HK-2 (cell line): ENCODE data around the gene GLA.
A peak's percentile ranks its signal among the peaks of the same experiment; 100 is the strongest.

Experiments used
- DNase-seq: peaks from one replicate; pipeline ENCODE4 v3.0.0-alpha.2; 2018; ENCODE audit not compliant: unreplicated experiment

The GLA gene

GRCh38 chrX:101397779-101398178 lies 9.9 kb downstream of the GLA start:
- DNase-seq: no peak

DNA sequence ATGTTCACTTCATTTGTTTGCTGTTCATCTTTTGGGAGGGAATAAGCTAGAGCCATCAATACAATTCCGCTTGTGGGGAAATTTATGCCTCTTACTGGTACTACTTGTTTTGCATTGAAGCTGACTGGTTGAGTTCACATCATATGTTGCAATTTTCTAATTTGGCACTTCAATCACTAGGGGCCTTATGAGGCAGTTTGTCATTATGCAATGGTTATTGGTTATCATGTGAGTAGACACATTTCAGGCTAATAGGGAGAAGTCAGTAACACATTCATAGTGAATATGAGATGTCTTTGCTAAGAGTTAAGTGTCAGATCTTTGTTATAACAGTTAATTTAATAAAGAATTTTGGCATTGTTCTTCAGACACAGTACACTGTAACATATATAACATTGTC lies 11.9 kb downstream of the GLA start:
- DNase-seq: no peak

DNA sequence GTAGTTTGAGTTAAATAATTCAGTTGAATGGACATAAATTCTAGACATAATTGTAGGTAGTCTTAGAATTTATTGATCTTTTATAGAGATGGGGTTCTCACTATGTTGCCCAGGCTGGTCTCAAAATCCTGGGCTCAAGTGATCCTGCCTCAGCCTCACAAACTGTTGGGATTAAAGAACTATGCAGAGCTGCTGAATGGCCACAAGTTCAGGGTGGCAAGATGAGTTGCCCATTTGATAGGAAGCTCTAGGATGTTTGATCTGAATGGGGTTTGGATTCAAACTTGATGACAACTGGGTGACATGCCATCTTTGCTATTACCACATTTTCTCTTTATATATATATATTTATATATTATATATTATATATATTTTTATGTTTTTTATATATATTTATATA lies 13.4 kb downstream of the GLA start:
- DNase-seq: no peak

DNA sequence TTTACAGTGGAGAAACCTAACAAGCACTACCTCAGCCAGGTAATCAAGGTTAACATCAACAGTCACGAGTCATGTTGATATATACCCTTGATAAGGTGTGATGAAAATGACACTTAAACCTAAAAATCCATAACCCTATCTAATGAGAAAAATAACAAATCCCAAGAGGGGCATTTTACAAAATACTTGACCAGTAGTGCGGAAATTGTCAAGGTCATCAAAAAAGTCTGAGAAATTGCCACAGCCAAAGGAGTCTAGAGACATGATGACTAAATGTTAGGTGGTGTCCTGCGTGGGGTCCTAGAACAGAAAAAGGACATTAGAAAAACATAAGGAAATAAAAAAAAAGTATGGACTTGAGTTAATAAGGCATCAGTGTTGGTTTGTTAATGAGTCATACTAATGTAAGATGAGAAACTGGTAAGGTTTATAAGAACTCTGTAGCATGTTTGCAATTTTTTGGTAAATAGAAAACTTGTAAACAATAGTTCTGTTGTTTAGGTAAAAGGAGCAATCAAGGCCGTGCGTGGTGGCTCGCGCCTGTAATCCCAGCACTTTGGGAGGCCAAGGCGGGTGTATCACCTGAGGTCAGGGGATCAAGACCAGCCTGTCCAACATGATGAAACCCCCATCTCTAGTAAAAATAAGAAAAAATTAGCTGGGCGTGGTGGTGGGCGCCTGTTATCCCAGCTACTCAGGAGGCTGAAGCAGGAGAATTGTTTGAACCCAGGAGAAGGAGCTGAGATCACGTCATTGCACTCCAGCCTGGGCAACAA lies 14.0 kb downstream of the GLA start:
- no peak for DNase-seq

- no peak for DNase-seq
Measured at GRCh38 chrX:101391831-101392230, 15.9 kb downstream of the GLA start.

DNA sequence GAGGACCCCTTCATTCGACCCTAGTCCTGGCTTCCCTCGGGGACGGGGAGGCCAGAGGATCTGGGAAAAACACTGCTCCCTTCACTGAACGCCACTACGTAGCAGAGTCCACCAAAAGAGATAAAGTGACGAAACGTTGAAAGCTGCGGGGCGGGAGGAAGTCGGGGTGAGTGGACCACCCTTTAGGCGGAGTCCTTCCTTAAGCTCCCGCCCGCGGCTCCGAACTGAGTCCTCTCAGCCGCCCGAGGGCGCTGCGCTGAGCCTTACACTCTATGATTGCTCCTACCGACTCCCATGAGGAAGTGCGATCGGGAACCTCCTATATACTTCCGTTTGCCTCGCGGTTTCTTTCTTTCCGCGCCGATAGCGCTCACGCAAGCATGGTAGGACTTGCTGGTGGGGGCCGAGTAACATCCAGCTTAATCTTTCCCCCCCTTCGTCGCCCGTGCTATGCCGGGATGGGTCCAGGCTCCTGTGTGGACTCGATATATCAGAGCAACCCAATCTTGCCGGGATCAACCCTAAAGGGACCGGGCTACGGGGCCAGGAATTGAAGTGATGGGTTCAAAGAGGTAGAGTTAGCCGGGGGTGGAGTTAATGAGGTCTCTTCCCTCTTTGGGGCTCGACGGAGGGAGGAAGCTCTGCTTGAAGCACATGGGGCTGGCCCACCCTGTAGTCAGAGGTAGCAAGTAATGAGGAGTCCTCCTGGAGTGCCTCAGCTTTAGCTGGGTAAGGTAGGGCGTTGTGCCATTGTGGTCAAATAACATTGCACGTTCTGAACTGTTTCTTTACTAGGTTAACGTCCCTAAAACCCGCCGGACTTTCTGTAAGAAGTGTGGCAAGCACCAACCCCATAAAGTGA lies 16.8 kb downstream of the GLA start, which contains the start of gene RPL36A:
Gene RPL36A (plus strand): TSS at position 348 of the 862 bp plus-strand sequence. CDS start 33 bp downstream, at position 381.
- DNase-seq: peak; percentile 87

DNA sequence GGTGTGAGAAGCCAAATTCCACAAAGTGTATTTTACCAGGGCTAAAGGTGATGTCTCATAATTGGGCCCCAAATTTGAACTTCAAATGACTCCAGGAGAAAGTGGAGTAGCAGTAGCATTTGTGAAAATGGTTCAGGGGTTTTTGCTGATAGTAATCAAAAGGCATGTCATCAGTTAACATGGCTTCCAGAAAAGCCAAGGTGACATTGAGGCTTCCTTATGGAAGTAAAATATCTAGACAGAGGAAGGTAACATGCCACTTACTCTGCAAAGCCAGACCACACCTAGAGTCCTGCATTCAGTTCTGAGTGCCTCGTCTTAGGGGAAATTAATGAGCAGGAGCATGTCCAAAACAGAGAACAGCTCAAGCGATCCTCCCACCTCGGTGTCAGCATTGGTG lies 19.1 kb downstream of the GLA start:
- no peak for DNase-seq

GRCh38 chrX:101386542-101386885 lies 21.2 kb downstream of the GLA start:
- DNase-seq: no peak

- DNase-seq: no peak
Measured at GRCh38 chrX:101385795-101386541, 21.8 kb downstream of the GLA start, which contains the start of gene BTK. BTK (minus strand) TSS chrX:101386191; CDS start chrX:101375284, 10,907 bp downstream.

DNA sequence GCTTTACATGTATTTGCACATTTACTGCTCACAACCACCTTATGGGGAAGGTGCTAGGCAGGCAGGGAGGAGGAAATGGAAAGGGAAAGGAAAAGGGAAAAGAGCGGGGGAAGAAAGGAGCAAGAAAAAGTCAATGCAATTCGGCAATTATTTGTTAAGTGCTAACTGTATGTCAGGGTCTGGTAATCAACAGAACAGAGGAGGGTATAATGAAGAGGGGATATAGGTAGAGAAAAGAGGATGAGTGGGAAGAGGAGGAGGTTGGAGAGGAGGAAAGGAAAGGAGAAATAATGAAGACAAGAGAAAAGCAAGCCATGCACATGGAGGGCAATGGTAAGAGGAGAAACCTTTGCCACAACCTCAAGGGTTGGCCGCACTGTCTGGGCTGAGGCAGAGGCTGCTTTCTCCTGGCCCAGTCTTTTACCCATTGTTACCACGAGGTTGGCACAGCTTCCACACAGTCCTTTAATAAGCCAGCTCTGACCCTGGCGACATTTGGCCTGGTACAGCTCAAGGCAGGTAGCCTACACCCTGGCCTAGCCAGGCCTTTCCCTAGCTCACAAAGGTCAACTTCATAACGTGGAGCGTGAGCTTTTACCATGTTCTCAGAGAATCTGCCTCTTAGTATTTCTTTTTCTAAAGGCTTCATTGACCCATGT lies 22.6 kb downstream of the GLA start:
- no peak for DNase-seq

DNA sequence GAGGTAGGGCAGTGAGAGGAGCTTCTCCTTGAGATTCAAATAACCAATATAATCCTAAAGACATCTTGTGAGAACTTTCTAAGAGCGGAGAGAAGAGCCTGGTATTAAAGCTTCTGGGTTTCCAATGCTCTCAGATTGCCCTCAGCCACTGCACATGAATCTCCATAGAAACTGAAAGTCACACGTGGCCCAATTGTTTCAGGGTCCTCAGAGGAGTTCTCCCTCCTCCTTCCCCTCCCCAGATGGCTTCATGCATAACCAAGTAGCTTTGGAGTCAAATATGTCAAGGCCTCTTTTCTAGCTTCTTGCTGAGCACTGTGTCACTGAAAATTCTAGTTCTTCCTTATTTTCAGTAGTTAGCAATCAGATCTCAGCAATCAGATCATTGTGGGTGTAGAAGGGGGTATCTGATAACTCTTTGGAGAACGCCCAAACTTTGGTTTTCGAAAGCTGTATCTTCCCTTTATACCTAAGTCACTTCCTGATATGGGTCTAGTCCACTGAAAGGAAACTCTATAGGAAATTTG lies 24.0 kb downstream of the GLA start:
- no peak for DNase-seq

GRCh38 chrX:101377547-101377946 lies 30.2 kb downstream of the GLA start:
- DNase-seq: no peak

DNA sequence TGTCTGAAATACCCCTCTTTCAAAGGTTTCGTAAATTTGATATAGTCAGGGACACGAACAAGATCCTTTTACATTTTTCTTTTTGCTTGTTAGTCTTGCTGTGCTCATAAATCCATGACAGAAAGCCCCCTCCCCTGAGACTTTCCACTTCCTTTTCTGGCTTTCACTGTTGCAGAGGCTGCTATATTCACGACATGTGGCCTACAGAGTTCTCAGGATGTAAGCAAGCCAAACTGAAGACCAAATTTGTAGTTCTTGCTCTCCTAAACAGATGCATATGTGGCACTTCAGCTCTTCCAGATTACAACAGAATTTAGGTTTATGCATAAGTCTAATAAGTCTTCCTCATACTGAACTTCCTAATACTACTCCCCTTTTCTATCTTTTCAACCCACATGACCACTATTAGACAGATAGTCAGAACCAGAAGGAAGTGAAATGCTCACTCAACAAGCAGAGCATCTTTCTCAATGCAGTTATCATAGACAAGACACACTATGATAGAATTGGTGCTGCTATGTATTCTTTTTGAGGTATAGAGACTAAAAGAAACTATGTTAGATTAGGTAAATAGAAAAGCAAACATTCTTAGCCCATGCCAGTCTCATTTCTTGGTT lies 36.7 kb downstream of the GLA start:
- DNase-seq: no peak

- no peak for DNase-seq
Measured at GRCh38 chrX:101369687-101370086, 38.0 kb downstream of the GLA start.

DNA sequence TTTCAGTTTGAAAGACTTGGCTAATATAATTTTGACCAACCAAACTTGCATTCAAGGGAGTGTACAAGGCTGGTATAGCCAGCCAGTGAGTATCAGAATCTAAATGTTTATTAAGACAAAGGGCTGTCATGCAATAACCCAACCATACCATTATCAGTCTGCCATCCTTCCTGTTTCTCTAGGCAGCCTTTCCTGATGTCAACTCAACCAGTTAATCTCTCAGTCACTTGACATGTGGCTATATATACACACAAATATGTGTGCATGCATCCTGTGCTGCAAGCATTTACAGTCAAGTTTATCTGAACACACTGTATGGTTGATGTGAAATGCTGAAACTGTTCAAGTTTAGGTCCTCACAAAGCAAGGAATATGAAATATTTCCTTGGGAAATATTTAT lies 38.9 kb downstream of the GLA start:
- DNase-seq: no peak

- no peak for DNase-seq
Measured at GRCh38 chrX:101365301-101365795, 42.4 kb downstream of the GLA start.

- DNase-seq: no peak
Measured at GRCh38 chrX:101362757-101363156, 45.0 kb downstream of the GLA start.

- no peak for DNase-seq
Measured at GRCh38 chrX:101362116-101362515, 45.6 kb downstream of the GLA start.

DNA sequence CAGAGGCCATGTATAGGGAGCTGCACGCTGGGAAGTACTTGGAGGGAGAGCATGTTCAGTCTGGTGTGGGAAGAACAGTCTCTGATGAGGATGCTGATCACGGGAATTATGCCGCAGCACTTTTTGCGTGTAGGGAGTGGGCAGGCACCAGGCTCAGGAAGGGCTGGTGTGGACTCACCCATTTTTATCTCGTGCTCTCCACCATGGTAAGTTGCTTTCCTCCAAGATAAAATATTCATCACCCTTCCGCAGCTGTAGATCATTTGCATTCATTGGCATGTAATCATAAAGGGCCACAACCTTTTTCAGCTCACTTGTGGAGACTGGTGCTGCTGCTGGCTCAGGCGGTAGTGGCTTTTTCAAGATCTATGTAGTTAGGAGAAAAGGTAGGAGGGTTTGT lies 47.3 kb downstream of the GLA start:
- no peak for DNase-seq

DNA sequence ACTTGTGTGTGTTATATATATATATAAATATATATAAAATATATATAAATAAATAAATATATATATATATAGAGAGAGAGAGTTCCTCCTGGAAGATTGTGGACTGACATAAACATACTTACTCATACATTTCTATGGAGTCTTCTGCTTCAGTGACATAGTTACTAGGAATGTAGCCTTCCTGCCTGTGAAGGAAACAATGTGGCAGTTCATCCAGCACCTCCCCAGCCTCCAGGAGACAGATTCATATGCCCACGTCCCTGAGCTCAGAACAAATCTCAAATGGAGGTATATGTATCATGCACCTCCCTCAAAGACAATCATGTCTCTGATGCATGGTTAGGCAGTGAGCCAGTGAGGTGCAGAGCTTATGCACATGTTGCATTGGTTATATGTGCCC lies 47.8 kb downstream of the GLA start:
- DNase-seq: no peak
